ENCODE measurements around the gene TSC22D2. TPM values are rescaled to one million over a fixed set of nuclear protein-coding genes. Genes with fewer than 3 reads are reported as not detected.

TSC22D2 gene
- total and polyA plus RNA-seq, 2 of the 4 experiments (the other 2 are of a cell fraction): 12.2 to 20.5 TPM

DNA sequence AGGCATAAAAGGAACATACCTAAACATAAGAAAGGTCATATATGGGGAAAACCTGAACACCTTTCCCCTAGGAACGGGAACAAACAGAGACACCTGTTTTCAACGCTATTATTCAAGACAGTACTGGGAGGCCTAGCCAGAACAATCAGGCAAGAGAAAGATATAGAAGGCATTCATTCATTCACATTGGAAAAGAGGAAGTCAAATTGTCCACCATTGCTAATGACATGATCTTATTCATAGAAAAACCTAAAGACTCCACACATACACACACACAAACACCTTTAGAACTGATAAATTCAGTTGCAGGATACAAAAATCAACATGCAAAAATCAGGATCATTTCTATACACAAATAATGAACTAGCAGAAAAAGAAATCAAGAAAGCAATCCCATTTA, 101.7 kb downstream of the TSC22D2 start:
- POLR2A ChIA-PET (ENCODE audit: unreplicated experiment): no interaction called here
- Histone ChIP-seq H3K9ac (ENCODE audit: low read depth, low read length) (no peak overlapping the region), H3K56ac (ENCODE audit: extremely low read depth, insufficient read depth, low read length) (no peak overlapping the region), H3K27ac (ENCODE audit: insufficient read depth, low read length) (no peak overlapping the region), H2AFZ (replicated peaks; ENCODE audit: low read length, poor library complexity) (no peak overlapping the region), H3K79me1 (ENCODE audit: low read depth in 1 of 2, low read length in 2 of 2) (no peaks in the 10 kb centered on the region), H3K14ac (replicated peaks; ENCODE audit: low read depth, low read length) (no peak overlapping the region), H3K4me2 (ENCODE audit: low read depth, low read length) (no peak overlapping the region), H3K36me3 (ENCODE audit: control insufficient read depth, insufficient read depth, low read length) (no peaks in the 10 kb centered on the region), H3K4me1 (ENCODE audit: control insufficient read depth, insufficient read depth, low read length) (no peaks in the 10 kb centered on the region), H2BK15ac (ENCODE audit: low read depth, low read length) (no peak overlapping the region), H3K9me3 (ENCODE audit: control insufficient read depth, insufficient read depth, low read length) (no peaks in the 10 kb centered on the region), H2BK5ac (ENCODE audit: low read depth, low read length, poor library complexity, severe bottlenecking) (no peak overlapping the region), H3K4ac (ENCODE audit: low read depth, low read length) (no peak overlapping the region), H4K5ac (ENCODE audit: low read depth, low read length) (no peak overlapping the region), H4K91ac (ENCODE audit: insufficient read depth, low read depth, low read length) (no peak overlapping the region), H3K9me1 (ENCODE audit: insufficient read depth, low read length) (no peaks in the 10 kb centered on the region), H3K23ac (ENCODE audit: low read depth, low read length) (no peak overlapping the region), H2AK9ac (replicated peaks; ENCODE audit: low read depth, low read length, poor library complexity) (no peak overlapping the region), H3K27me3 (ENCODE audit: control insufficient read depth, insufficient read depth, low read length) (0 out of 2 replicates have a peak, but pooled peaks cover 1% of the 10 kb centered on the region), H3K18ac (ENCODE audit: low read depth, low read length) (no peak overlapping the region), H3K4me3 (ENCODE audit: insufficient read depth, low read depth, low read length) (no peak overlapping the region), H2AK5ac (ENCODE audit: low read depth, low read length) (no peak overlapping the region), H2BK20ac (ENCODE audit: low read depth, low read length) (no peak overlapping the region), H4K20me1 (ENCODE audit: insufficient read depth, low read length) (no peaks in the 10 kb centered on the region), H2BK120ac (ENCODE audit: low read depth, low read length) (no peak overlapping the region), H4K8ac (ENCODE audit: low read depth in 2 of 2, low read length in 2 of 2) (no peak overlapping the region)
- in situ Hi-C loops (cut with MboI; ENCODE audit: low sequenced_read_pairs) (loop anchor here (10.0 kb wide), 1 partner anchor 575 kb away; no protein-coding TSS in a partner anchor), intact Hi-C loops (cut with micrococcal nuclease) (loop anchor here (10.0 kb wide), 1 partner anchor 575 kb away; no protein-coding TSS in a partner anchor), dilution Hi-C loops (cut with HindIII; ENCODE audit: low sequenced_read_pairs, unreplicated experiment) (no loop called here)
- CTCF ChIA-PET: no interaction called here
- ATAC-seq (ENCODE audit: low read depth): no peak
- TF ChIP-seq CEBPB (IDR thresholded peaks at IDR 0.05; ENCODE audit: low read depth, low read length): no peak
- no peak for TF ChIP-seq SMC3 (IDR thresholded peaks at IDR 0.05; ENCODE audit: low read depth, low read length)
- TF ChIP-seq, protein P1, sequence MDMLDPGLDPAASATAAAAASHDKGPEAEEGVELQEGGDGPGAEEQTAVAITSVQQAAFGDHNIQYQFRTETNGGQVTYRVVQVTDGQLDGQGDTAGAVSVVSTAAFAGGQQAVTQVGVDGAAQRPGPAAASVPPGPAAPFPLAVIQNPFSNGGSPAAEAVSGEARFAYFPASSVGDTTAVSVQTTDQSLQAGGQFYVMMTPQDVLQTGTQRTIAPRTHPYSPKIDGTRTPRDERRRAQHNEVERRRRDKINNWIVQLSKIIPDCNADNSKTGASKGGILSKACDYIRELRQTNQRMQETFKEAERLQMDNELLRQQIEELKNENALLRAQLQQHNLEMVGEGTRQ (IDR thresholded peaks at IDR 0.05; ENCODE audit: low read depth, low read length): no peak
- no peak for TF ChIP-seq NFE2L2 (IDR thresholded peaks at IDR 0.05; ENCODE audit: low read depth, low read length)
- TF ChIP-seq CHD1 (IDR thresholded peaks at IDR 0.05; ENCODE audit: low read depth, low read length): no peak
- TF ChIP-seq MAZ (IDR thresholded peaks at IDR 0.05; ENCODE audit: borderline replicate concordance, low read depth, low read length): no peak
- no peak for TF ChIP-seq RAD21 (IDR thresholded peaks at IDR 0.05; ENCODE audit: low read length)
- TF ChIP-seq RFX5 (IDR thresholded peaks at IDR 0.05; ENCODE audit: low read depth, low read length): no peak
- no peak for TF ChIP-seq FOS (IDR thresholded peaks at IDR 0.05; ENCODE audit: low read depth, low read length)
- TF ChIP-seq BHLHE40 (IDR thresholded peaks at IDR 0.05; ENCODE audit: low read depth, low read length): no peak
- TF ChIP-seq, protein P2, sequence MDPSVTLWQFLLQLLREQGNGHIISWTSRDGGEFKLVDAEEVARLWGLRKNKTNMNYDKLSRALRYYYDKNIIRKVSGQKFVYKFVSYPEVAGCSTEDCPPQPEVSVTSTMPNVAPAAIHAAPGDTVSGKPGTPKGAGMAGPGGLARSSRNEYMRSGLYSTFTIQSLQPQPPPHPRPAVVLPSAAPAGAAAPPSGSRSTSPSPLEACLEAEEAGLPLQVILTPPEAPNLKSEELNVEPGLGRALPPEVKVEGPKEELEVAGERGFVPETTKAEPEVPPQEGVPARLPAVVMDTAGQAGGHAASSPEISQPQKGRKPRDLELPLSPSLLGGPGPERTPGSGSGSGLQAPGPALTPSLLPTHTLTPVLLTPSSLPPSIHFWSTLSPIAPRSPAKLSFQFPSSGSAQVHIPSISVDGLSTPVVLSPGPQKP (IDR thresholded peaks at IDR 0.05; ENCODE audit: borderline replicate concordance, low read depth, low read length): no peak
- no peak for TF ChIP-seq POLR2A (IDR thresholded peaks at IDR 0.05; ENCODE audit: low read depth, low read length)
- TF ChIP-seq RCOR1 (IDR thresholded peaks at IDR 0.05; ENCODE audit: insufficient replicate concordance, low read length): no peak
- no peak for TF ChIP-seq MXI1 (IDR thresholded peaks at IDR 0.05; ENCODE audit: borderline replicate concordance, low read depth, low read length)
- no peak for TF ChIP-seq MAFK (IDR thresholded peaks at IDR 0.05; ENCODE audit: low read depth, low read length)
- TF ChIP-seq, protein P3, sequence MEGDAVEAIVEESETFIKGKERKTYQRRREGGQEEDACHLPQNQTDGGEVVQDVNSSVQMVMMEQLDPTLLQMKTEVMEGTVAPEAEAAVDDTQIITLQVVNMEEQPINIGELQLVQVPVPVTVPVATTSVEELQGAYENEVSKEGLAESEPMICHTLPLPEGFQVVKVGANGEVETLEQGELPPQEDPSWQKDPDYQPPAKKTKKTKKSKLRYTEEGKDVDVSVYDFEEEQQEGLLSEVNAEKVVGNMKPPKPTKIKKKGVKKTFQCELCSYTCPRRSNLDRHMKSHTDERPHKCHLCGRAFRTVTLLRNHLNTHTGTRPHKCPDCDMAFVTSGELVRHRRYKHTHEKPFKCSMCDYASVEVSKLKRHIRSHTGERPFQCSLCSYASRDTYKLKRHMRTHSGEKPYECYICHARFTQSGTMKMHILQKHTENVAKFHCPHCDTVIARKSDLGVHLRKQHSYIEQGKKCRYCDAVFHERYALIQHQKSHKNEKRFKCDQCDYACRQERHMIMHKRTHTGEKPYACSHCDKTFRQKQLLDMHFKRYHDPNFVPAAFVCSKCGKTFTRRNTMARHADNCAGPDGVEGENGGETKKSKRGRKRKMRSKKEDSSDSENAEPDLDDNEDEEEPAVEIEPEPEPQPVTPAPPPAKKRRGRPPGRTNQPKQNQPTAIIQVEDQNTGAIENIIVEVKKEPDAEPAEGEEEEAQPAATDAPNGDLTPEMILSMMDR (conservative IDR thresholded peaks at IDR 0.05; ENCODE audit: low read depth, low read length): no peak
- no peak for DNase-seq
- BruUV-seq (replicated peaks): no TSS peak
- no CpG with 5 or more reads among the region's 2 CpGs for WGBS, 2 experiments (ENCODE audit: extremely low coverage in 2 of 2, insufficient read length in 1 of 2)
